Measurements from ENCODE around the gene CIZ1.
"Not testable (repeated sequence)": the region's sequence is repeated elsewhere in the genome, so short reads cannot be mapped to it uniquely, and the experiment has no call there.

GRCh38 chr9:128131346-128131745 is 60.0 kb downstream of the CIZ1 start:
- TF ChIP-seq CTCF (IDR thresholded peaks at IDR 0.05 in 2 of 3, conservative IDR thresholded peaks at IDR 0.05 in 1 of 3; ENCODE audit: insufficient read depth in 2 of 3, low read depth in 1 of 3, low read length in 3 of 3); E2F5 (CRISPR knock-in tag; IDR thresholded peaks at IDR 0.05); EZH2 (IDR thresholded peaks at IDR 0.05; ENCODE audit: borderline replicate concordance, low read depth, low read length); USF2 (CRISPR knock-in tag; IDR thresholded peaks at IDR 0.05); E4F1 (CRISPR knock-in tag; IDR thresholded peaks at IDR 0.05; ENCODE audit: borderline replicate concordance); ZZZ3 (IDR thresholded peaks at IDR 0.05); ELF4 (CRISPR knock-in tag; IDR thresholded peaks at IDR 0.05); CHCHD3 (CRISPR knock-in tag; IDR thresholded peaks at IDR 0.05); TFE3 (CRISPR knock-in tag; IDR thresholded peaks at IDR 0.05); ZNF224 (CRISPR knock-in tag; IDR thresholded peaks at IDR 0.05); ARID2 (IDR thresholded peaks at IDR 0.05); TARDBP (IDR thresholded peaks at IDR 0.05); MYNN (IDR thresholded peaks at IDR 0.05); MYNN (CRISPR knock-in tag; IDR thresholded peaks at IDR 0.05); MTA3 (IDR thresholded peaks at IDR 0.05; ENCODE audit: borderline replicate concordance): not testable (repeated sequence)

All from K562 (cell line).